ENCODE results near the gene ANKRD65.
"Not testable (repeated sequence)": the region's sequence is repeated elsewhere in the genome, so short reads cannot be mapped to it uniquely, and the experiment has no call there.

Gene ANKRD65

DNA sequence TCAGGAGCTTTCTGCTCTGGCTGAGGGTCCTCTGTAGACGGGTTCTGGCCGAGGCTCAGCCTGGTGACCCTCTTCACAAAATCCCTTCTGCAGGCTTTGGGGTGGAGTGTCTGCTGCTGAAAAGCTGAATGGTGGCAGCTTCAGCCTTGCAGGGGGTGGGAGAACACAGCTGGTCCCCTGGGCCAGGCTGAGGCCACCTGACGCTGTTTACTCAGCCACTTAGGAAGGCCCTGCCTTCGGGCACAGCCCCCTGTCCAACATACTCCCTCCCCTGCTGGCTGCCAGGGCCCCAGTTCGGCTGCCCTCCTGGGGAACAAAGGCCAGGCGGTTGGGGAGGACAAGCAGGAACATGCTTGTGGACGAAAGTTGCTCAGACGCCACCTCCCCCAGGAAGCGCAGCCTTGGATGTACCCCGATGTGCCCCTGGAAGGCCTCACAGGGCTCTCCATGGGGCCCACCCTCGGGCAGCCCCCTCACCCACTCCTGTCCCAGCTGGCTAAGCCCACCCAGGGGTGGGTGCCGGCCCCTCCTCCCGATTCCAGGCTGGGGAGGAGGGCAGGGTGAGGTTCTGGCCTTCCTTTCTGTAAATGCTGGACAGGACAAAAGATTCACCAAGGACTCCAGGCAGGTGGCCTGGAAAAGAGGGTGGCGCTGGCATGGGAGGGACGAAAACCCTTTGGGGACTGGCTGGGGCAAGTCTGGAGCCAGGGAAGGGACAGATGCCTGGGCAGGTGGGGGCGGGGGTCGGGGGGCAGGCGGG is at the start of gene ANKRD65:
TSS of gene ANKRD65 (minus strand) at position 130 of the 760 bp plus-strand sequence. CDS start 271 bp downstream, outside the sequence.
- H3K4me3 ChIP-seq (ENCODE audit: low read length), result no peak within 1 kb of the TSS
- TF ChIP-seq ZNF274 (IDR thresholded peaks at IDR 0.05; ENCODE audit: low read depth, low read length), result no peak

DNA sequence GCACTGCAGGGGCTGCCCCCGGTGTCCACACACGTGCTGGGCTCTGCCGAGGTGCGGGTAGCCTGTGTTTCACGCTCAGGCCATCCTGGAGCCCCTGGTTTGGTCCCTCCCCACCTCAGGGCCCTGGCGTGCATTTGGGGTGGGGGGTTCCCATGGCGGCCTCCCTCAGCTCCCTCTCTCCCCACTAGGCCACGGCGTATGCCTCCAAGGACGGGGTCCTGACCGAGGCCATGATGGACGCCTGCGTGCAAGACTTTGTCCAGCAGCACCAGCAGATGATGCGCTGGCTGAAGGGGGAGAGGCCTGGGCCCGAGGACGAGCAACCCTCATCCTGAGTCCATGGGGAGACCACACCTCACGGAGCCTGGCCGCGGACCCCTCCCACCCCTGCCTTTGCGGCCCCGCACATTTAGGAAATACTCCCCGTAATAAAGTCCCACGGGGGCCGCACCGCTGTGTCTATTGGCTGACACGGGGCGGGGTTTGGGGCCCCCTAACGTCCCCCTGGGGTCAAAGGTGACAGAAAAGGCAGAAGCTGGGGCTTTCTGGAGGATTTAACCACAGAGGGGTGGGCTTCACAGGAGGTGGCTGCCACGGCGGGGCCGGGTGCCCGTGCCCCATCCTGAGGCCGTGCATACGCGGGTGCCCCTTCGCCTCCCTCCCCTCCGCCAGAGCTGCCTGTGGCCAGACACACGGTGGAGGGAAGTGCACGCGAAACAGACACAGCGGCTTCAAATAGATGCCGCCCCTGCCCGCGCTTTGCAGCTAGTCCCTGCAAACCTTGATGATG is 47.3 kb upstream of the ANKRD65 start:
- not testable (repeated sequence) for H3K4me3 ChIP-seq (ENCODE audit: low read length)

GRCh38 chr1:1463312-1463711 is 42.2 kb upstream of the ANKRD65 start:
- no peak for TF ChIP-seq ZNF274 (IDR thresholded peaks at IDR 0.05; ENCODE audit: low read depth, low read length)
- H3K4me3 ChIP-seq (ENCODE audit: low read length), result no peak overlapping the region

- no peak for TF ChIP-seq ZNF274 (IDR thresholded peaks at IDR 0.05; ENCODE audit: low read depth, low read length)
- H3K4me3 ChIP-seq (ENCODE audit: low read length), result no peak overlapping the region
Observed at GRCh38 chr1:1462318-1462966, 41.4 kb upstream of the ANKRD65 start.

DNA sequence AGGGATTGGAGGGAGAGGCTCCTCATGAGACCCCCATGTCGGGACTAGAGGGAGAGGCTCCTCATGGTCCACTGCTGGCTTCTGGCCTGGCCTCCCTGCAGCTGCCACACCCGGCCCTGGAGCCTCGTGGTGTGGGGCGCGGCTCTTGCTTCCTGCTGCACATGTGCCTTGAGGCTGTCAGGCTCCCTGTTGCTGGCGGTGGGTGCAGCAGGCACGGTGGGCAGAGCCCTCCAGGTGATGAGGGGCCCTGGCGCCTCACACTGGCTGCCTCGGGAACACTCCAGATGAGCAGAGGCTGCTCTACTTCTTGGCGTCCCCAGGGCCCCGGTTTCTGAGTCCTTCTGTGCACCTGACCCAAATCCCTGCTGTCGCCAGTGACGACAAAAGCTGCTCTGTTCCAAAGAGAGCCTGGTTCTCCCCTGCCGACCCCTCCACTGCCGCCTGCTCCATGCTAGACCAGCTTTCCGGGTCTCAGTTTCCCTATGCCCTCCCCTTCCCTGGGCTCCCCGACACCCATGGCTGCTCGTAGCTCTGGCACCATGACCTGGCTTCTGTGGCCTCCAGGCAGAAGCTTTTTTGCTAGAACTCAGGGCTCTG is 40.7 kb upstream of the ANKRD65 start:
- H3K4me3 ChIP-seq (ENCODE audit: low read length), result no peak overlapping the region
- TF ChIP-seq ZNF274 (IDR thresholded peaks at IDR 0.05; ENCODE audit: low read depth, low read length), result no peak

- TF ChIP-seq ZNF274 (IDR thresholded peaks at IDR 0.05; ENCODE audit: low read depth, low read length), result no peak
- H3K4me3 ChIP-seq (ENCODE audit: low read length), result no peak overlapping the region
Observed at GRCh38 chr1:1460540-1461130, 39.6 kb upstream of the ANKRD65 start.

GRCh38 chr1:1459711-1460110 is 38.6 kb upstream of the ANKRD65 start:
- H3K4me3 ChIP-seq (ENCODE audit: low read length), result not testable (repeated sequence)

DNA sequence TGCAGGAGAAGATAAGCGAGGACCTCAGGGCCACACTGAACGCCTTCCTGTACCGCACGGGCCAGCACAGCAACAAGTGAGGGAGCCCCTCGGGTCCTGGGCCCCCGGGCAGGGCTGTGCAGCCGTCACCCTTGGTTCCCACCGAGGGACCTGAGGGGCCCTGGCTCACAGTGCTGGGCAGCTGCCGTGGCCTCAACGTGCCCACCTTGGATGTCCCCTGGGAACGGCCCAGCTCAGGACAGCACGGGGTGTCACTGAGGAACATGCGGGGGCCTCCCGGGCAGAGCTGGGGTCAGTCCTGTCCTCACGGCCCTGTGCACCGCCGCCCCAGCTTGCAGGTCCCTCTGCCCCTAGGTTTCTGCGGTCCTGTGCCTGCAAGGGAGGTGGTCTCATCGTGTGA is 38.1 kb upstream of the ANKRD65 start:
- H3K4me3 ChIP-seq (ENCODE audit: low read length), result not testable (repeated sequence)

DNA sequence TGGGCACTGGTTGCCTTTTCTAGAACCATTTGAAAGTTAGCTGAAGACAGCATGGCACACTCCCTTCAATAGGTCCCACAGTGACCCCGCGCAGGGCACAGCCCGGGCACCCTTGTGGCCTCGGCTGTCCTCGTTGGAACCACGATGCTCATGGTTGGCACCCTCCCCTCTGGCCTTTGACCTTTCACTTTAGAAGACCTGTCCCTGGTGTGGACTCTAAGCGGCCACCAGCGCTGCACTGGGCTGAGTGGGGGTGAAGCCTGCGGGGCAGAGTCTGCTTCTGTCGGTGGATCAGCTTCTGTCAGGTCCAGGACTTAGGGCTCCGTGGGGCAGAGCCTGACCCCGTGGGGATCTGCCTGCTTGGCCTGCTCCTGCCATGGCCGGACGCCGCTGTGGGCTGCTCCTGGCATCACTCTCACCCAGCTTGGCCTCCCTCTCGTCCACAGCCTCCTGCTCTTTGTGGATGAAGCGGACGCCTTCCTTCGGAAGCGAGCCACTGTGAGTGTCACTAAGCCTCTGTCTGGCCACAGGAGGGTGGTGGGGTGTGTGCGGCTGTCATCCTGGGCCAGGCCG is 35.7 kb upstream of the ANKRD65 start:
- not testable (repeated sequence) for H3K4me3 ChIP-seq (ENCODE audit: low read length)

- not testable (repeated sequence) for H3K4me3 ChIP-seq (ENCODE audit: low read length)
Observed at GRCh38 chr1:1455934-1456333, 34.9 kb upstream of the ANKRD65 start.

- no peak for TF ChIP-seq ZNF274 (IDR thresholded peaks at IDR 0.05; ENCODE audit: low read depth, low read length)
- no peak overlapping the region for H3K4me3 ChIP-seq (ENCODE audit: low read length)
Observed at GRCh38 chr1:1455366-1455884, 34.3 kb upstream of the ANKRD65 start.

DNA sequence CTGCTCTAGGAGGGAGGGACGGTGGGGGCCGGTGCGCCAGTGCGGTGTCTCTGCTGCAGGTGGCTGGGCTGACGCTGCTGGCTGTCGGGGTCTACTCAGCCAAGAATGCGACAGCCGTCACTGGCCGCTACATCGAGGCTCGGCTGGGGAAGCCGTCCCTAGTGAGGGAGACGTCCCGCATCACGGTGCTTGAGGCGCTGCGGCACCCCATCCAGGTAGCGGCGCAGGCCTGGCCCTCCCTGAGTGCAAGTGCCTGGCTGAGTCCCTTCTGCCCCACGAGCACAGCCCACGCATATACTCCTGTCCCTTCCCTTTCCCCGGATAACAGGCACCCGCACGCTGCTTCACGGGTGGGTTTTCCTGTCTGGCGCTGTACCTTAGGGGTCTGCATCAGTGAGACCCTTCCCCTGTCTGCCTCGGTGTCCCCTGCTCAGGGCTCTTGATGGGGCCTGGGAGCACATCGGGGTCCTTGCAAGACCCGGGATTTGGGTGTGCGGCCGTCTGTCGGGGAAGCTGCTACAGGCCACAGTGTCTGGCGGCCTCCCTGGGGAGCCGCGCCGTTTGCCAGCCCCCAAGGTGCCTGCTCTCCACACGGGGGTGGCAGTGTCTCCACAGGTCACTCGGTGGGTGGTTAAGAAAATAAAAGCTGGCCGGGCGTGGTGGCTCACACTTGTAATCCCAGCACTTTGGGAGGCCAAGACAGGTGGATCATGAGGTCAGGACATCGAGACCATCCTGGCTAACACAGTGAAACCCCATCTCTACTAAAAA is 33.4 kb upstream of the ANKRD65 start:
- not testable (repeated sequence) for H3K4me3 ChIP-seq (ENCODE audit: low read length)

DNA sequence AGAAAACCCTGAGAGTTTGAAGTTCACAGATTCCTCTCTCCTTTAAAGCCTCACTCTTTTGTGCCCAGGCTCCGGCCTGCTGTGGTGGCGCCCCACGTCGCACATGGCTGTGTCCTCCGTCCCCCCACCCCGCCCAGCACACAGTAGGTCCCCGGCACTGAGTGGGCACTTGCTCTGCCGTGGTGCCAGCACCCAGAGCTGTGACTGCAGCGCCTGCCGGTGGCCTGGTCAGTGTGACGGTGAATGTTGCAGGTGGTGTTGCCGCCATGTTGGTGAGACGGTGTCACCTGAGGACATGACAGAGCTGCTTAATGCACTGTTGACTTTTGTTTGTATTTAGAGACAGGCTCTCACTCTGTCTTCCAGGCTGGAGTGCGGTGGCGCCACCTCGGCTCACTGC is 31.8 kb upstream of the ANKRD65 start:
- no peak for TF ChIP-seq ZNF274 (IDR thresholded peaks at IDR 0.05; ENCODE audit: low read depth, low read length)
- no peak overlapping the region for H3K4me3 ChIP-seq (ENCODE audit: low read length)

DNA sequence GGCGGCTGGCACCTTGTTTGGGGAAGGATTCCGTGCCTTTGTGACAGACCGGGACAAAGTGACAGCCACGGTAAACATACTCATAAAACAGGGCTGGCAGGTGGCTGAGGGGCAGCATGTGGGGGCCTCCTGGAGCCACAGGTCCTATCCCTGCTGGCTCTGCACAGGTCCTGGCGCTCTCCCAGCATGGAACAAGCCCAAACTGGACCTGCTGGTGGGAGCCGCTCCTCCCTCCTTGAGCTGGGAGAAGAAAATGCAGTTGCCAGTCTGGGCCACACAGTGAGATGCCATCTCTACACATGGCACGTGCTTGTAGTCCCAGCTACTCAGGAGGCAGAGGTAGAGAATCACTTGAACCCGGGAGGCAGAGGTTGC is 31.3 kb upstream of the ANKRD65 start:
- not testable (repeated sequence) for H3K4me3 ChIP-seq (ENCODE audit: low read length)

Data from GM08714 (cell line).